ENCODE measurements around the gene CYP46A1.

GRCh38 chr14:99751539-99752485 is 67.7 kb downstream of the CYP46A1 start:
- TF ChIP-seq CTCF (conservative IDR thresholded peaks at IDR 0.05) = no peak
- TF ChIP-seq EZH2 (IDR thresholded peaks at IDR 0.05; ENCODE audit: low read depth) = no peak
